Right lobe of liver (tissue), 6 donors: Measurements from ENCODE around the gene DHX34. TPM values are rescaled to one million over a fixed set of nuclear protein-coding genes. Genes with fewer than 3 reads are reported as not detected.
"Not testable (repeated sequence)": the region's sequence is repeated elsewhere in the genome, so short reads cannot be mapped to it uniquely, and the experiment has no call there.

Source experiments
- ATAC-seq, 4 donors: fragments of 200-7000 bp; cut with Tn5 transposase; one replicate each; pipeline ENCODE4 v1.9.1; 2020; ENCODE audit warnings: mild to moderate bottlenecking in 4 of 4, moderate library complexity in 4 of 4
- DNase-seq, 3 donors: peaks; one replicate each; pipeline ENCODE4 v3.0.0-alpha.2; 2020
- H3K27ac ChIP-seq, 3 donors: fragments of 200-600 bp; one replicate each; pipeline ENCODE4 v1.8.0; 2022
- H3K27me3 ChIP-seq, 2 donors: fragments of 200-600 bp; one replicate each; pipeline ENCODE4 v1.8.0; 2022
- H3K36me3 ChIP-seq, 4 donors: fragments of 200-600 bp; sonication (generic) in 1 of 4; one replicate each; pipeline versions ENCODE4 v1.5.1 to v1.8.0; 2017 to 2022; ENCODE audit warnings: control low read depth in 1 of 4
- H3K4me1 ChIP-seq, 4 donors: fragments of 200-600 bp; sonication (generic) in 1 of 4; one replicate each; pipeline versions ENCODE4 v1.5.1 to v1.8.0; 2017 to 2022; ENCODE audit warnings: control low read depth in 1 of 4
- H3K4me3 ChIP-seq, 3 donors: fragments of 200-600 bp; one replicate each; pipeline ENCODE4 v1.8.0; 2022
- H3K9me3 ChIP-seq, 4 donors: fragments of 200-600 bp; sonication (generic) in 1 of 4; one replicate each; pipeline versions ENCODE4 v1.5.1 to v1.8.0; 2017 to 2022; ENCODE audit warnings: control low read depth in 1 of 4
- POLR2A ChIP-seq: fragments of 450-650 bp; IDR thresholded peaks from one replicate; pipeline ENCODE4 v1.6.1; 2017; ENCODE audit warnings: antibody characterized with exemption, mild to moderate bottlenecking
- WGBS: methylation state at CpG from one replicate; pipeline ENCODE4 v1.1.6; 2018; ENCODE audit warnings: low coverage, low lambda C conversion rate; ENCODE audit not compliant: insufficient coverage; ENCODE audit errors: missing lambda C conversion rate; 5-methylcytosine and 5-hydroxymethylcytosine counted together
- intact Hi-C, 2 donors: fragments of 100-400 bp; cut with DNase I; formaldehyde crosslinking; loops; one replicate each; pipeline versions ENCODE4 v1.11.2 to v1.14.1; 2022
- total RNA-seq, 6 experiments: library from RNA; depleted of rRNA in 2 of 6; stranded (reverse); fragments of >200 nt in 2 of 6; fragmentation: NEBNext Ultra II Directional in 3 of 6; extraction: Animal tissue kit (Norgen Biotek cat#: 25700) in 3 of 6; gene quantifications; one replicate each; pipeline versions ENCODE4 v1.1.0 to v1.2.4, GENCODE V29; 2016 to 2023
- TF ChIP-seq, protein P1 (sequence below), 4 donors: fragments of 200-600 bp in 3 of 4; fragments of 450-650 bp in 1 of 4; IDR thresholded peaks; one replicate each; pipeline versions ENCODE4 v1.5.1 to v1.8.0; 2016 to 2022; ENCODE audit warnings: antibody characterized with exemption in 4 of 4, mild to moderate bottlenecking in 2 of 4
- donor health status: DM: no; HTN: yes; CAD: no.
- donor health status: DM: no; HTN: no; CAD: no.
- donor health status: DM: no; HTN: no; CAD: no.
- donor health status: DM: no; HTN: yes; CAD: no.
- donor health status: DM: no; HTN: yes; CAD: no.

DHX34 gene
- total RNA-seq, 6 experiments from 2014 or later: 5.2 to 11.9 (median 8.7) TPM

DNA sequence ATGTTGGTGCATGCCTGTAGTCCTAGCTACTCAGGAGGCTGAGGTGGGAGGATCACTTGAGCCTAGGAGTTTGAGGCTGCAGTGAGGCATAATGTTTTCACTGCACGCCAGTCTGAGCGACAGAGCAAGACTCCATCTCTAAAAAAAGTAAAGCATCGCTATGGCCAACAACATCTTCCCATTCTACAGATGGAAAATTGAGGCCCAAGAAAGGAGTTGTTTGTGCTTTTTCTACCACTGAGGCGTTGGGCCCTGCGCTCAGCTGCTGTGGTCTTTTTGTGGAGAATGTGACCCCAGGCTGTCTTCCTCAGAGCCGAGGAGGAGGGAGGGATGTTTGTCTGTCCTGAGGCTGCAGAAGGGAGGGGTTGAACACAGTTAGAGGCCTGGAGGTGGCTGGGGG lies 17.6 kb upstream of the DHX34 start:
- TF ChIP-seq, protein P1, sequence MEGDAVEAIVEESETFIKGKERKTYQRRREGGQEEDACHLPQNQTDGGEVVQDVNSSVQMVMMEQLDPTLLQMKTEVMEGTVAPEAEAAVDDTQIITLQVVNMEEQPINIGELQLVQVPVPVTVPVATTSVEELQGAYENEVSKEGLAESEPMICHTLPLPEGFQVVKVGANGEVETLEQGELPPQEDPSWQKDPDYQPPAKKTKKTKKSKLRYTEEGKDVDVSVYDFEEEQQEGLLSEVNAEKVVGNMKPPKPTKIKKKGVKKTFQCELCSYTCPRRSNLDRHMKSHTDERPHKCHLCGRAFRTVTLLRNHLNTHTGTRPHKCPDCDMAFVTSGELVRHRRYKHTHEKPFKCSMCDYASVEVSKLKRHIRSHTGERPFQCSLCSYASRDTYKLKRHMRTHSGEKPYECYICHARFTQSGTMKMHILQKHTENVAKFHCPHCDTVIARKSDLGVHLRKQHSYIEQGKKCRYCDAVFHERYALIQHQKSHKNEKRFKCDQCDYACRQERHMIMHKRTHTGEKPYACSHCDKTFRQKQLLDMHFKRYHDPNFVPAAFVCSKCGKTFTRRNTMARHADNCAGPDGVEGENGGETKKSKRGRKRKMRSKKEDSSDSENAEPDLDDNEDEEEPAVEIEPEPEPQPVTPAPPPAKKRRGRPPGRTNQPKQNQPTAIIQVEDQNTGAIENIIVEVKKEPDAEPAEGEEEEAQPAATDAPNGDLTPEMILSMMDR (IDR thresholded peaks at IDR 0.05): no peak
- no peak for TF ChIP-seq POLR2A
- intact Hi-C loops: no loop called here
- Histone ChIP-seq H3K27ac (peak overlapping the region; percentile 21 to 81 (median 71)), H3K27me3 (no peaks in the 10 kb centered on the region), H3K9me3 (no peaks in the 10 kb centered on the region), H3K4me1 (no peaks in the 10 kb centered on the region), H3K4me3 (no peak overlapping the region), H3K36me3 (no peaks in the 10 kb centered on the region)
- DNase-seq (no peak), ATAC-seq (no peak)
- WGBS: 78% methylated on average over 6 of the region's 6 CpGs

DNA sequence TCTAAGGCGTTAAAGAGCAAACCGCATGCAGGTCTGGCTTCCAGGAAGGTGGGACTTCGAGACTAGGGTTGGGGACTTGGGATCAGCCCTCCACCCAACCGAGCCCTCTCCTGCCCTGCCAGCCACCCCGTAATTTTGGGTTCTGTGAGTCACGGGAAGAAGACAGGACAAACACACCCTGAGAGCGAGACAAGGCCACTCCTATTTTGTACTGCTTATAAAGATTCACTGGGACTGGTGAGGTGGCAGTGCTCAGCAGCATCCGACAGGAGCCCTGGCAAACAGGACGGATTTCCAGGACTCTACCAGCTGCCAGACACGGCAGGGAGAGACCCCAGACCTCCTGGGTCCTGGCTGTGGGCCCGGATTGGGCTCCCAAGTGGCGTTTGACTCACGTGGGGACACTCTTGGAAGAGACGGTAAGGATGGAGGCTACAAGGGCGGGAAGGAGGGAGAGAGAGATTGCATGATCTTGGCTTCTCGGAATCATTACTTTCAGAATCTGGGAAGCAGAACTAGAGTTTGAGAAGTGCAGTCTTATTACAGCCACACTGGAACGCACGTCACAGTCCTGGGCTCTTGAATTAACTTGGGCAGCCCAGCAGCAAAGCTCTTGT lies 17.1 kb upstream of the DHX34 start, which contains the start of gene C5AR2:
Gene C5AR2, plus strand, starts transcription at position 245 of the 617 bp plus-strand sequence. CDS start 8,625 bp downstream, outside the sequence.
- Histone ChIP-seq H3K27ac (peak within 1 kb of the TSS; percentile 22 to 81 (median 71)), H3K36me3 (no peaks in the 10 kb centered on the region), H3K27me3 (no peaks in the 10 kb centered on the region), H3K4me3 (peak within 1 kb of the TSS in 1 of 3 donors; percentile 11), H3K4me1 (no peaks in the 10 kb centered on the region), H3K9me3 (no peaks in the 10 kb centered on the region)
- intact Hi-C loops: no loop called here
- ATAC-seq (peak in 2 of 4 donors; percentile 19 to 21), DNase-seq (no peak)
- TF ChIP-seq, protein P1 (IDR thresholded peaks at IDR 0.05): no peak
- peak; percentile 41 for TF ChIP-seq POLR2A
- 37% methylated on average over 14 of the region's 18 CpGs for WGBS

DNA sequence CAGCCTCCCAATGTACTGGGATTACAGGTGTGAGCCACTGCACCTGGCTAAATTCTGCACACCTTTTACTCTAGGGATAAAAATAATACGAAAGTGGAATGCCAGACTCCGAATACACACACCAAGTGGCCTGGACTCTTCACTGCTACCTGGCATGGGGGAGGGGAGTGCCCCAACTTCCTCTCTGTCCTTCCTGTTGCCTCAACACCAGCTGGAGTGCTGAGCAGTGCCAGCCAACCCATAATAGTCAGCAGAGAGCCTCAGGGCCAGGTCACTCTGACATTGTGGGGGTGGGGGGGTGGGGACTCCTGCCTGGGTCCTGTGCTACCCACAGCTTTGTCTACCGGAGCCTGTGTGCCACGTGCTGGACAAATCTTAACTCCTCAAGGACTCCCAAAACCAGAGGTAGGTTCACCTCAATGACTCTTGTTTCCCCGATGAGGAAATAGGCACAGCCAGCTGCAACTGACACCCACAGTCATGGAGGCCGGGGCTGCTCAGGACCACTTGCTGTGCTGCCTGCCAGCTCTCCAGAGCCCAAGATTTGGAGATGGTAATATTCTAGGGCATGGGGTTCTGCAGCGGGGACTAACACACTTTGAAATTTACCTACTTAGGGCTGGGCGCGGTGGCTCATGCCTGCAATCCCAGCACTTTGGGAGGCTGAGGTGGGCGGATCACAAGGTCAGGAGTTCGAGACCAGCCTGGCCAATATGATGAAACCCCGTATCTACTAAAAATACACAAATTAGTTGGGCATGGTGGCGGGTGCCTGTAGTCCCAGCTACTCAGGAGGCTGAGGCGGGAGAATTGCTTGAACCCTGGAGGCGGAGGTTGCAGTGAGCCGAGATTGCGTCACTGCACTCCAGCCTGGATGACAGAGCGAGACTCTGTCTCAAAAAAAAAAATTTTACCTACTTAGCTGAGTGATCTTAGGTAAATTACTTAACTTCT lies 12.1 kb upstream of the DHX34 start:
- H3K9me3 ChIP-seq, H3K36me3 ChIP-seq, H3K27me3 ChIP-seq, H3K4me1 ChIP-seq, intact Hi-C loops: not testable (repeated sequence)
- H3K4me3 ChIP-seq: peak overlapping the region in 2 of 3 donors; percentile 24 to 32
- DNase-seq (peak; percentile 64 to 78 (median 76)), ATAC-seq (peak; percentile 65 to 90 (median 84))
- H3K27ac ChIP-seq: peak overlapping the region; percentile 37 to 50 (median 44)
- 53% methylated on average over 9 of the region's 18 CpGs for WGBS

DNA sequence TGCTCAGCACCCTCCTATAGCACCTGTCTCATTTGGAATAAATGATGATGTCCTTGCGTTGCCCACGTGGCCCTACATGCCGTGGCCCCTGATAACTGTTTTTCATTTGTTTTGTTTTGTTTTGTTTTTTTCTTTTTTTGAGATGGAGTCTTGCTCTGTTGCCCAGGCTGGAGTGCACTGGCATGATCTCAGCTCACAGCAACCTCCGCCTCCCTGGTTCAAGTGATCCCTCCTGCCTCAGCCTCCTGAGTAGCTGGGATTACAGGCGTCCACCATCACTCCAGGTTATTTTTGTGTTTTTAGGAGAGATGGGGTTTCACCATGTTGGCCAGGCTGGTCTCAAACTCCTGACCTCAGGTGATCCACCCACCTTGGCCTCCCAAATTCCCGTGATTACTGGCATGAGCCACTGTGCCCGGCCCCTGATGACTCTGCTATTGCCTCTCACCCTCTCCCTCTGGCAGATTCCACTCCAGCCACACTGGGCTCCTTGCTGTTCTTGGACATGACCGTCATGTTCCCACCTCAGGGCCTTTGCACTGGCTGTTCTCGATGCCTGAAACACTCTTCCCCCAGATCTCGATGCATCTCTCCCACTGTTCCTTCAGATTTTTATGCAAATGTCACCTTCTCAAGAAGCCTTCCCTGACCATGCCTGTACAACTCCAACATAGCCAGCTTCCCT lies 9.8 kb upstream of the DHX34 start:
- no peaks in the 10 kb centered on the region for H3K9me3 ChIP-seq
- no peak for TF ChIP-seq POLR2A
- TF ChIP-seq, protein P1 (IDR thresholded peaks at IDR 0.05): no peak
- ATAC-seq (no peak), DNase-seq (no peak)
- H3K27me3 ChIP-seq: no peaks in the 10 kb centered on the region
- 75% methylated on average over 7 of the region's 10 CpGs for WGBS
- no peak overlapping the region for H3K27ac ChIP-seq
- no peaks in the 10 kb centered on the region for H3K36me3 ChIP-seq
- intact Hi-C loops: no loop called here
- H3K4me1 ChIP-seq: no peaks in the 10 kb centered on the region
- no peak overlapping the region for H3K4me3 ChIP-seq
